ENCODE results near the gene TMEM51. TPM values are rescaled to one million over a fixed set of nuclear protein-coding genes. Genes with fewer than 3 reads are reported as not detected.

TMEM51 gene
- 18.7 and 22.2 TPM in 2 replicates for total RNA-seq (2014; rRNA removed; shearing (Covaris generic))

GRCh38 chr1:15153184-15153841, at the start of gene TMEM51:
Gene TMEM51, plus strand, starts transcription at chr1:15153747. Its CDS starts 61,341 bp downstream, at chr1:15215088.
- DNase-seq (ENCODE audit: low read depth) = peak; percentile 75

- DNase-seq (ENCODE audit: low read depth) = no peak
These were observed 49.6 kb upstream of the TMEM51 start for GRCh38 chr1:15103906-15104305.

DNA sequence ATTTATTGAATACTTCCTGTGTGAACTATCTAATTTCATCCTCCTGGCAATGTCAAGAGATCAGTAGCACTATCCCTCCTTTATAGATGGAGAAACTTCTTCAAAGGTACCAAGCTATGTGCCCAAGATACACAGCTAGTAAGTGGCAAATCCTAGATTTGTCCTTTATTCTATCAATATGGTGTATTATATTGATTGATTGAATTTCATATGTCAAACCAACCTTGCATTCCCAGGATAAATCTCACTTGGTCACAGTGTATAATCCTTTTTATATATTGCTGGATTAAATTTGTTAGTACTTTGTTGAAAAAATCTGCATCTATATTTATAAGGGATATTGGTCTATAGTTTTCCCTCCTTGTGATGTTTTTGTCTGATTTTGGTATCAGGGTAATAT, 48.8 kb upstream of the TMEM51 start:
- DNase-seq (ENCODE audit: low read depth) = no peak

- DNase-seq (ENCODE audit: low read depth) = peak; percentile 51
These were observed 46.9 kb upstream of the TMEM51 start for GRCh38 chr1:15106608-15107007.

GRCh38 chr1:15107058-15107687, 46.4 kb upstream of the TMEM51 start:
- no peak for DNase-seq (ENCODE audit: low read depth)

GRCh38 chr1:15107911-15108310, 45.6 kb upstream of the TMEM51 start:
- DNase-seq (ENCODE audit: low read depth) = no peak

DNA sequence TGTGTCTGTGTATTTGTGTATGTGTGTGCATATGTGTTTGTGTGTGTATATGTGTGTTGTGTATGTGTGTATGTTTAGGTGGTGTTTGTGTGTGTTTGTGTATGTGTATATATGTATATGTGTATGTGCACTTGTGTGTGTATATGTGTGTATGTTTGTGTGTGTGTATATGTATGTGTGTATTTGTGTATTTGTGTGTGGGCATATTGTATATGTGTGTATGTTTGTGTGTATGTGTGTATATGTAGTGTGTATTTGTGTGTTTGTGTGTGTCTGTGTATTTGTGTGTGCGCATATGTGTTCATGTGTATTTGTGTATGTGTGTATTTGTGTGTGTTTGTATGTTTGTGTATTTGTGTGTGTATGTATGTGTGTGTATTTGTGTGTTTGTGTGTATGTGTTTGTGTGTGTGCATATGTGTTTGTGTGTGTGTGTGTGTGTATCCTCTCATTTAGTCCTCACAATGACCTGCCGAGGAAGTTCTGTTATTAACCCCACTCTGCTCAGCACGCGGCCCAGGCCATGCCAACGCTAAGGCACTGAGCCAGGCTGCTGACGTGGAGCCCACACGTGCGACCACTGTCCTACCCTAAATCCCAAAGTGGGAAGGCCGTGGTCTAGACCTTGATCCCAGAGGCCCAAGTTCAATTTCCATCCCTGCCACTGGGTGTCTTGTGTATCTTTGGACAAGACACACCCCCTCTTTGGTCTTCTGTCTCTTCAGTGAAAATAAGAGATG, 43.2 kb upstream of the TMEM51 start:
- DNase-seq (ENCODE audit: low read depth) = no peak

GRCh38 chr1:15110867-15111230, 42.7 kb upstream of the TMEM51 start:
- DNase-seq (ENCODE audit: low read depth) = no peak

DNA sequence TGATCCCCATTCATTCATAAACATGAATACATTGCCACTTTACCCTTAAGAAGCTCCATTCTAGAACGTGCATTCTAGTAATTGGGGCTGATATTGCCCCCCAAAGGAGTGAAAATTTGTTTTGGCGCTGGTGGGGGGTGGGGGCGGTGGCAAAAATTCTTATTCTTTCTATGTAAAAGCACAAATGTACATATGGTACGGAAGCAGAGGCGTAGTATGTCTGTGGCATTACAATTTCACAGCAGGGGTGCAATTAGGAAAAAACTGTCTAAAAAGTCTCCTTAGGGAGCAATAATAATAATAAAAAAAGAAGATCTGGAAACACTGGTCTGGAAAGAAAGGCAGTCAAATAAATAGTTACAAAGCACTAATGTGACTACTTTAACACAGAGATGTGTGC, 40.4 kb upstream of the TMEM51 start:
- DNase-seq (ENCODE audit: low read depth) = no peak

DNA sequence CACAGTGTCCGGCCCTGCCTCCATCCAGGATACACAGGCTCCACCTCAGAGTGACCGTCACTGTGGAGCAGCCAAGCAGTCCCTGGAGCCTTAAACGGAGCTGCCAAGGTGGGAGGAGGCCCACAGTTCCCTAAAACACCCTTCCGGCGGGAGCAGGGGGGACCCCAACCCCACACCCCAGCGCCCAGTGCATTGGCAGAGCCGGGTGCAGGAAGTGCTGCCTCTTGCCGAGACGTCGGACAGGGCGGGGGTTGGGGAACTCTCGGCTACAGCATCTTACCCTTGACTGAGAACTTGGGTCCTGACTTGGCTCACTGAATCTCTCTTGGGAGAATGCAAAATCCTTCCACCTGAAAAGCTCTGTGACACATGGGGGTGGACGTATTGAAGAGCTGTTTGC, 38.7 kb upstream of the TMEM51 start:
- no peak for DNase-seq (ENCODE audit: low read depth)

- no peak for DNase-seq (ENCODE audit: low read depth)
These were observed 37.8 kb upstream of the TMEM51 start for GRCh38 chr1:15115542-15116330.

DNA sequence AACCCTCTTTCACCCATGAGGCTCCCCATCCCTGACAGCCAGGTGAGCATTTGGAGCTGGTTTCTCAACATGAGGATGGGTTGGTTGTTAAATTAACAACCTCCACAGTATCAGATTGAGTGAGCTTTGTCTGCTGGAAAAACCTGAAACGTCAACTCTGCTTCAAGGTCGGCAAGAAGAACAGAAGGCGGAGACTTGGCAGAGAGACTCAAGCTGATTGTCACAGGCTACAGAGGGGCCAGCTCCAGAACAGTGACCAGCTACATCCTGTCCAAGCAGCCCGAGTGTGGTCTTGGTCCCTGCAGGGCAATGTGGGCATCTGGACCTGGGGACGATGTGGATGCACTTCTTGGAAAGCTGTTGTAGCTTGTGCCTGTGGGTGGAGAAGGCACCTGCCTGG, 36.6 kb upstream of the TMEM51 start:
- DNase-seq (ENCODE audit: low read depth) = no peak

DNA sequence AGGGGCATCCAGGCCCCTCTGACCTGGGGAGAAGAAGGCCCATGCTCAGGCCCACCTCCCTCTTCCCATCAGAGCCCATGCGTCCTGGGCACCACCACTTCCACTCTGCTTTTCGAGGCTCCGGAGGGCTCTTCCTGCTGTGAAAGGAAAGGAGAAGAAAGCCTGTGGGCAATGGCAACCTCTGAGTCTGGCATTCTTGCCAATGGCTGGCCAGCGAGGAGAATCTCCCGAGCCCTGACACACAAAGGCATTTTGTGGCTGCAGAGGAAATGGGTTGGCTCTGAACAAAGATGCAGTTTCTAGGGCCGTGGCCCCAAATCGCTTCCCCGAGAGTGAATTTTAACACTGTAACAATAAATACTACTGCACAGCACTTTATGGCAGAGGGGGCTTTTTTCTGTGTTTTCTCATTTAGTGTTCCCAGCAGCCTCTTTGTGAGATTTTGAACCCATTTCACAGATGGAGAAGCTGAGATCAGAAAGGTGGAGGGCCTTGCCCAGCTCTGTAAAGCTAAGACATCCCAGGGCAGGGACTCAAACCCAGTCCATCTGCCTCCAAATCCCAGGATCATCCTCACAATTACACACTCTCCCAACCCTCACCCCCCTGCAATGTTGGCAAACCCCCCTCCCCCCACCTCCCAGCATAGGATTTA, 35.7 kb upstream of the TMEM51 start:
- DNase-seq (ENCODE audit: low read depth) = no peak

GRCh38 chr1:15118579-15118978, 35.0 kb upstream of the TMEM51 start:
- no peak for DNase-seq (ENCODE audit: low read depth)

- DNase-seq (ENCODE audit: low read depth) = no peak
These were observed 33.1 kb upstream of the TMEM51 start for GRCh38 chr1:15120251-15120945.

GRCh38 chr1:15122331-15122730, 31.2 kb upstream of the TMEM51 start:
- DNase-seq (ENCODE audit: low read depth) = no peak

- no peak for DNase-seq (ENCODE audit: low read depth)
These were observed 30.3 kb upstream of the TMEM51 start for GRCh38 chr1:15123270-15123669.

DNA sequence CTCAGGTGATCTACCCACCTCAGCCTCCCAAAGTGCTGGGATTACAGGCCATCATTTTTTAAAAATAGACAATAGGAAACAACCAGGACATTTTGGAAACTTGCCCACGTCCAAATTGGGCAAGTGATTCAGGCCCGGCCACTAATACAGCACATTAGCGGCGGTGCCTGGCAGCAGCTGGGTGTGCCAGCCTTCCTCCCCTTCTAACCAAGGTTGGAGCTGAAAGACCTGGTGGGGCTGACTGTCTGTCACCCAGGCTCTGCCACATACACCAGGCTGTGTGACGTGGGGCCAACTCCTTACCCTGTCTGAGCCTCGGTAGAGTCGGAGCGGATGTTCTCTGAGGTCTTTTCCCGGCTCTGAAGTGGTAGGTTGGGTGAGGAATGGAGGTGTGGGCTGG, 29.6 kb upstream of the TMEM51 start:
- no peak for DNase-seq (ENCODE audit: low read depth)

DNA sequence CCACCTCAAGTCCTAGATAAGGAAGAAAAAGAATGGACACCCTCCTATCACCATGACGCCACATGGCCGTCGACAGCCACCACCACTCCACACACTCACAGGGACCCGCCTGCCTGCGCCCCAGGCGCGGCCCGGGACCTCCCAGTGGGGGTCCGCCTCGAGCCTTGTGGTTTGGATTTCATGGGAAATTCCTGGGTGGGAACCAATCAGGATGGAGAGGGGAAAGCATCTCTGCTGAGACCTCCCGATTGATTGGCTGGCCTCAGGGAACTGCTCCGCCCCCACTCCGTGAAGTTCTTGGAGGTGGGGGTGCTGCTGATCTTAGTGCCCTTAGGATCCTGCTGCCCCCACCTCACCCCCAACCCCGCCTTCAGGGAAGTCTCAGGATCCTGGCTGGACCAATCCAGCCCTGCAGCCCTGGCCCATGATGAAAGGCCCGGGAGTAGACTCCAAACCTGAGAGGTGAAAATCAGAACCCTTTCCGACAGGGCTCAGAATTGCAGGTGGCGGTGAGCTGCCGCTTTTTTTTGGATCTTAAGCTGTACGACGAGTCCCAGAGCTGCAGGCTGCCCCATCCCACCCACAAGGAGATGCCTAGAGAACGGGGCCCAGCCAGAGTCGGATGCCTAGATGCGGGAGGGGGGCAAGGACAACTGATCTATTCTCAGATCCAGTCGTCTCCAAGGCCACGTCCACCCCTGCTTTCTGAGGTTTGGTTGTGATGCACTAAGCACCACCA, 29.0 kb upstream of the TMEM51 start:
- no peak for DNase-seq (ENCODE audit: low read depth)

- no peak for DNase-seq (ENCODE audit: low read depth)
These were observed 28.3 kb upstream of the TMEM51 start for GRCh38 chr1:15125101-15125745.

All from M059J (cell line).